ENCODE measurements around the gene GOLM1. TPM values are rescaled to one million over a fixed set of nuclear protein-coding genes. Genes with fewer than 3 reads are reported as not detected.
A peak's percentile ranks its signal among the peaks of the same experiment; 100 is the strongest.

GOLM1 gene
- total RNA-seq, 1 experiment from 2014 or later: 71.6 TPM

DNA sequence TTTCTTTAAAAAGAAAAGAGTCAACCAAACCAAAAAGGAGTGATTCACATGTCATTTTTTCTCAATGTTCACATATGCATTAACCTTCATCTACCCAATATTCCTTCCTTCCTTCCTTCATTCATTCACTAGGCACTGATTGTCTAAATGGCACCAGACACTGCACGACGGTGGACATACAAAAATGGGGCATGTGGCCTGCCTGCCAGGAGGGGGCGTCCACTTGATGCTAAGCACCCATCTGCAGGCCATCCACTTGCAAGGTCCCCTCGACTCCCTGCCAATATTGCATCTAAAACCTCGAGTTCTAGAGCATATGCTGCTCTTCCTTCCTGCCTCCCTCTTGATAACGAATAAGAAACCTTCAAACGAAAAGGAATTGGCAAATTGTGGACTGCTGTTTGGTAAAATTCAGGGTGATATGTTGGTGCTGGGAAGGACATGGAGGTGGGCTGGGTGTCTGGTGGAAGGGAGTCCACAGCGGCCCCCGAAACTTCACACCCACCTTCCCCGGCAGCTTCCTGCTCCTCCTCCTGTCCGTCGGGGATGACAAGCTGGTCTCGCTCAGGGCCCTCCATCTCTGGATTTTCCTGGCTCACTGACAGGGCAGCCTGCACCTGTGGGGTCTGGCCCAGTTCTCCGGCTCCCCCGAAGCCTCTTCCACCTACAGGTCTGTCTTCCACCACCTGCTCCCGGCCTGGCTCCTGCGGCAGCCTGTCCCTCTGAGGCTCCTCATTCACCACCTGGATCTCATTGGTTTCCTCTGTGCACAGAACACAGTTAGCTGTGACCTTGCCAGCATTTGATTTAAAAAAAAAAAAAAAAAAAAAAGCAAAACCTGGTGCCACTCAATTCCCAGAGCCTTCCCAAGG is 64.3 kb downstream of the GOLM1 start:
- Mint-ChIP-seq H3K9me3 (no peaks in the 10 kb centered on the region), H3K27me3 (ENCODE audit: low read depth) (no peaks in the 10 kb centered on the region), H3K36me3 (ENCODE audit: insufficient read depth in 1 of 3, low read depth in 3 of 3) (peaks cover 46 to 73% (median 70%) of the 10 kb centered on the region in 3 experiments; a peak in 6 of 7 replicates), H3K27ac (no peak overlapping the region; a peak in 1 of 7 replicates), H3K4me1 (peaks cover 3 to 16% of the 10 kb centered on the region in 2 experiments; a peak in 3 of 4 replicates), H3K4me3 (no peak overlapping the region)
- no CpG with 5 or more reads among the region's 17 CpGs for WGBS (ENCODE audit: extremely low coverage, insufficient read length, low lambda C conversion rate)
- Histone ChIP-seq H3K4me2 (ENCODE audit: insufficient read depth, insufficient read length, low read length) (no peak overlapping the region), H2AFZ (ENCODE audit: low read length) (no peak overlapping the region), H2BK15ac (ENCODE audit: low read depth, low read length) (no peak overlapping the region), H3K79me1 (ENCODE audit: insufficient read depth, low read depth, low read length, poor library complexity, severe bottlenecking) (no peaks in the 10 kb centered on the region), H4K8ac (replicated peaks; ENCODE audit: insufficient read length, low read depth, low read length) (no peak overlapping the region), H4K20me1 (ENCODE audit: control insufficient read depth, insufficient read depth, insufficient read length) (no peaks in the 10 kb centered on the region), H3K14ac (ENCODE audit: insufficient read depth, low read length) (no peak overlapping the region), H3K56ac (ENCODE audit: insufficient read length, low read depth, low read length) (no peak overlapping the region), H2BK120ac (ENCODE audit: low read depth, low read length, poor library complexity, severe bottlenecking) (no peak overlapping the region), H3K9me3 (ENCODE audit: control insufficient read depth, low read depth, low read length) (no peaks in the 10 kb centered on the region), H3K18ac (ENCODE audit: insufficient read length, low read depth, low read length) (no peak overlapping the region), H3K23ac (ENCODE audit: insufficient read length, low read depth, low read length) (no peak overlapping the region), H2AK5ac (ENCODE audit: insufficient read length, low read length) (no peak overlapping the region), H3K4ac (ENCODE audit: low read depth, low read length) (no peak overlapping the region), H2BK12ac (ENCODE audit: insufficient read length, low read depth, low read length) (no peak overlapping the region), H2BK20ac (ENCODE audit: low read depth, low read length, poor library complexity, severe bottlenecking) (no peak overlapping the region), H4K91ac (ENCODE audit: insufficient read length, low read depth, low read length) (no peak overlapping the region), H3K4me1 (ENCODE audit: insufficient read depth, low read length) (no peaks in the 10 kb centered on the region), H3K79me2 (ENCODE audit: insufficient read depth, low read length) (no peaks in the 10 kb centered on the region), H3T11ph (ENCODE audit: low read length) (no peak overlapping the region), H3K27me3 (ENCODE audit: insufficient read depth, low read length) (no peaks in the 10 kb centered on the region; the same call in 1 of the 2 replicates), H4K5ac (ENCODE audit: insufficient read length, low read depth, low read length) (no peak overlapping the region), H3K27ac (ENCODE audit: insufficient read length, low read depth, low read length) (no peak overlapping the region), H3K23me2 (ENCODE audit: insufficient read length, low read depth, low read length, poor library complexity, severe bottlenecking) (no peaks in the 10 kb centered on the region), H3K9ac (ENCODE audit: extremely low read depth, insufficient read length, low read length) (no peak overlapping the region), H2BK5ac (ENCODE audit: insufficient read length, low read length) (no peak overlapping the region)
- peak; percentile 68 for DNase-seq
- TF ChIP-seq, protein P1, sequence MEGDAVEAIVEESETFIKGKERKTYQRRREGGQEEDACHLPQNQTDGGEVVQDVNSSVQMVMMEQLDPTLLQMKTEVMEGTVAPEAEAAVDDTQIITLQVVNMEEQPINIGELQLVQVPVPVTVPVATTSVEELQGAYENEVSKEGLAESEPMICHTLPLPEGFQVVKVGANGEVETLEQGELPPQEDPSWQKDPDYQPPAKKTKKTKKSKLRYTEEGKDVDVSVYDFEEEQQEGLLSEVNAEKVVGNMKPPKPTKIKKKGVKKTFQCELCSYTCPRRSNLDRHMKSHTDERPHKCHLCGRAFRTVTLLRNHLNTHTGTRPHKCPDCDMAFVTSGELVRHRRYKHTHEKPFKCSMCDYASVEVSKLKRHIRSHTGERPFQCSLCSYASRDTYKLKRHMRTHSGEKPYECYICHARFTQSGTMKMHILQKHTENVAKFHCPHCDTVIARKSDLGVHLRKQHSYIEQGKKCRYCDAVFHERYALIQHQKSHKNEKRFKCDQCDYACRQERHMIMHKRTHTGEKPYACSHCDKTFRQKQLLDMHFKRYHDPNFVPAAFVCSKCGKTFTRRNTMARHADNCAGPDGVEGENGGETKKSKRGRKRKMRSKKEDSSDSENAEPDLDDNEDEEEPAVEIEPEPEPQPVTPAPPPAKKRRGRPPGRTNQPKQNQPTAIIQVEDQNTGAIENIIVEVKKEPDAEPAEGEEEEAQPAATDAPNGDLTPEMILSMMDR (conservative IDR thresholded peaks at IDR 0.05): peak; percentile 78

Data from H9 (cell line).